MG63 (cell line): ENCODE data around the gene WWOX. TPM values are rescaled to one million over a fixed set of nuclear protein-coding genes. Genes with fewer than 3 reads are reported as not detected.

ENCODE experiments used
- DNase-seq: peaks from one replicate; pipeline ENCODE4 v3.0.0-alpha.2; 2020
- H3K27me3 ChIP-seq: fragments of 250-450 bp; sonication (Bioruptor Pico); 2 replicates; pipeline ENCODE4 v1.5.1; 2020; ENCODE audit warnings: mild to moderate bottlenecking, moderate library complexity
- H3K36me3 ChIP-seq: fragments of 250-450 bp; sonication (Bioruptor Pico); 2 replicates; pipeline ENCODE4 v1.5.1; 2020; ENCODE audit warnings: mild to moderate bottlenecking, moderate library complexity
- H3K4me3 ChIP-seq: fragments of 250-450 bp; sonication (Bioruptor Pico); 2 replicates; pipeline ENCODE4 v1.5.1; 2020; ENCODE audit warnings: mild to moderate bottlenecking, moderate library complexity
- H3K9me3 ChIP-seq: fragments of 250-450 bp; sonication (Bioruptor Pico); 2 replicates; pipeline ENCODE4 v1.5.1; 2020; ENCODE audit warnings: mild to moderate bottlenecking, moderate library complexity
- total RNA-seq: library from RNA; depleted of rRNA; stranded (reverse); fragments of >200 nt; shearing (Covaris generic); gene quantifications from 2 replicates; pipeline ENCODE4 v1.2.3, GENCODE V29; 2014; ENCODE audit warnings: low replicate concordance

The WWOX gene
- total RNA-seq, 1 experiment from 2014 or later: 11.4 TPM

GRCh38 chr16:78743556-78743955 is 644.1 kb downstream of the WWOX start:
- no peaks in the 10 kb centered on the region for H3K36me3 ChIP-seq
- H3K4me3 ChIP-seq: no peak overlapping the region
- H3K9me3 ChIP-seq: no peaks in the 10 kb centered on the region
- H3K27me3 ChIP-seq: no peaks in the 10 kb centered on the region
- no peak for DNase-seq

- no peaks in the 10 kb centered on the region for H3K27me3 ChIP-seq
- no peak overlapping the region for H3K4me3 ChIP-seq
- no peak for DNase-seq
- H3K36me3 ChIP-seq: no peaks in the 10 kb centered on the region
- H3K9me3 ChIP-seq: no peaks in the 10 kb centered on the region
Observed at GRCh38 chr16:78744099-78744498, 644.6 kb downstream of the WWOX start.

- no peak for DNase-seq
- Histone ChIP-seq H3K36me3 (no peaks in the 10 kb centered on the region), H3K4me3 (no peak overlapping the region), H3K27me3 (no peaks in the 10 kb centered on the region), H3K9me3 (no peaks in the 10 kb centered on the region)
Observed at GRCh38 chr16:78744796-78745107, 645.3 kb downstream of the WWOX start.

GRCh38 chr16:78745108-78746019 is 645.9 kb downstream of the WWOX start:
- Histone ChIP-seq H3K4me3 (no peak overlapping the region), H3K36me3 (no peaks in the 10 kb centered on the region), H3K27me3 (no peaks in the 10 kb centered on the region), H3K9me3 (no peaks in the 10 kb centered on the region)
- no peak for DNase-seq

- H3K9me3 ChIP-seq: no peaks in the 10 kb centered on the region
- no peak for DNase-seq
- no peaks in the 10 kb centered on the region for H3K27me3 ChIP-seq
- H3K4me3 ChIP-seq: no peak overlapping the region
- no peaks in the 10 kb centered on the region for H3K36me3 ChIP-seq
Observed at GRCh38 chr16:78746718-78747117, 647.3 kb downstream of the WWOX start.

GRCh38 chr16:78748220-78748929 is 648.9 kb downstream of the WWOX start:
- H3K4me3 ChIP-seq: no peak overlapping the region
- no peak for DNase-seq
- H3K27me3 ChIP-seq: no peaks in the 10 kb centered on the region
- no peaks in the 10 kb centered on the region for H3K36me3 ChIP-seq
- H3K9me3 ChIP-seq: no peaks in the 10 kb centered on the region

- DNase-seq: no peak
Observed at GRCh38 chr16:78749745-78750268, 650.4 kb downstream of the WWOX start.

GRCh38 chr16:78750611-78751010 is 651.2 kb downstream of the WWOX start:
- H3K36me3 ChIP-seq: no peaks in the 10 kb centered on the region
- H3K9me3 ChIP-seq: no peaks in the 10 kb centered on the region
- no peak for DNase-seq
- H3K4me3 ChIP-seq: no peak overlapping the region
- H3K27me3 ChIP-seq: no peaks in the 10 kb centered on the region

More at GRCh38 chr16:78749745-78750268, 650.4 kb downstream of the WWOX start:
- H3K4me3 ChIP-seq: no peak overlapping the region
- no peaks in the 10 kb centered on the region for H3K27me3 ChIP-seq
- H3K36me3 ChIP-seq: no peaks in the 10 kb centered on the region
- H3K9me3 ChIP-seq: no peaks in the 10 kb centered on the region

GRCh38 chr16:78751601-78752000 is 652.1 kb downstream of the WWOX start:
- no peaks in the 10 kb centered on the region for H3K9me3 ChIP-seq
- H3K27me3 ChIP-seq: no peaks in the 10 kb centered on the region
- no peak overlapping the region for H3K4me3 ChIP-seq
- H3K36me3 ChIP-seq: no peaks in the 10 kb centered on the region
- DNase-seq: no peak

GRCh38 chr16:78754713-78755112 is 655.3 kb downstream of the WWOX start:
- DNase-seq: no peak
- Histone ChIP-seq H3K36me3 (no peaks in the 10 kb centered on the region), H3K9me3 (no peaks in the 10 kb centered on the region), H3K27me3 (no peaks in the 10 kb centered on the region), H3K4me3 (no peak overlapping the region)

GRCh38 chr16:78755751-78756661 is 656.6 kb downstream of the WWOX start:
- Histone ChIP-seq H3K27me3 (no peaks in the 10 kb centered on the region), H3K9me3 (no peaks in the 10 kb centered on the region), H3K36me3 (no peaks in the 10 kb centered on the region), H3K4me3 (no peak overlapping the region)
- DNase-seq: no peak

- H3K4me3 ChIP-seq: no peak overlapping the region
- no peak for DNase-seq
- H3K9me3 ChIP-seq: no peaks in the 10 kb centered on the region
- H3K27me3 ChIP-seq: no peaks in the 10 kb centered on the region
- H3K36me3 ChIP-seq: no peaks in the 10 kb centered on the region
Observed at GRCh38 chr16:78759596-78759995, 660.1 kb downstream of the WWOX start.

- DNase-seq: no peak
- H3K9me3 ChIP-seq: no peaks in the 10 kb centered on the region
- H3K36me3 ChIP-seq: no peaks in the 10 kb centered on the region
- no peaks in the 10 kb centered on the region for H3K27me3 ChIP-seq
- no peak overlapping the region for H3K4me3 ChIP-seq
Observed at GRCh38 chr16:78760611-78761010, 661.2 kb downstream of the WWOX start.

GRCh38 chr16:78761427-78761826 is 662.0 kb downstream of the WWOX start:
- H3K9me3 ChIP-seq: no peaks in the 10 kb centered on the region
- DNase-seq: no peak
- no peaks in the 10 kb centered on the region for H3K36me3 ChIP-seq
- no peak overlapping the region for H3K4me3 ChIP-seq
- no peaks in the 10 kb centered on the region for H3K27me3 ChIP-seq

GRCh38 chr16:78762222-78762621 is 662.8 kb downstream of the WWOX start:
- Histone ChIP-seq H3K4me3 (no peak overlapping the region), H3K36me3 (no peaks in the 10 kb centered on the region), H3K27me3 (no peaks in the 10 kb centered on the region), H3K9me3 (no peaks in the 10 kb centered on the region)
- DNase-seq: no peak

- no peak overlapping the region for H3K4me3 ChIP-seq
- DNase-seq: no peak
Observed at GRCh38 chr16:78763821-78764440, 664.5 kb downstream of the WWOX start.

More at GRCh38 chr16:78763821-78764440, 664.5 kb downstream of the WWOX start:
- no peaks in the 10 kb centered on the region for H3K9me3 ChIP-seq
- H3K27me3 ChIP-seq: no peaks in the 10 kb centered on the region
- H3K36me3 ChIP-seq: no peaks in the 10 kb centered on the region
